Karpas-422 (cell line): Measurements from ENCODE around the gene NLGN3. TPM values are rescaled to one million over a fixed set of nuclear protein-coding genes. Genes with fewer than 3 reads are reported as not detected.
"Not testable (repeated sequence)": the region's sequence is repeated elsewhere in the genome, so short reads cannot be mapped to it uniquely, and the experiment has no call there.

ENCODE experiments used
- DNase-seq: peaks from one replicate; pipeline ENCODE4 v3.0.0-alpha.2; 2015
- H2AFZ ChIP-seq: fragments of 200-600 bp; sonication (generic); 2 replicates; pipeline ENCODE4 v1.6.1; 2014; ENCODE audit warnings: antibody characterized with exemption, low read length, mixed read lengths
- H3K27ac ChIP-seq: fragments of 200-600 bp; sonication (generic); 2 replicates; pipeline ENCODE4 v1.5.1; 2014; ENCODE audit warnings: mild to moderate bottlenecking, low read length, moderate library complexity
- H3K27me3 ChIP-seq: fragments of 200-600 bp; sonication (generic); 2 replicates; pipeline ENCODE4 v1.6.1; 2014; ENCODE audit warnings: low read length, mixed read lengths
- H3K36me3 ChIP-seq: fragments of 200-600 bp; sonication (generic); 2 replicates; pipeline ENCODE4 v1.6.1; 2014; ENCODE audit warnings: low read length, mixed read lengths; ENCODE audit not compliant: insufficient read depth
- H3K4me1 ChIP-seq: fragments of 200-600 bp; sonication (generic); 2 replicates; pipeline ENCODE4 v1.6.1; 2014; ENCODE audit warnings: mild to moderate bottlenecking, low read length, mixed read lengths
- H3K4me2 ChIP-seq: fragments of 200-600 bp; sonication (generic); 2 replicates; pipeline ENCODE4 v1.6.1; 2014; ENCODE audit warnings: low read length, low read depth, mild to moderate bottlenecking; ENCODE audit not compliant: poor library complexity, severe bottlenecking
- H3K4me3 ChIP-seq: fragments of 200-600 bp; sonication (generic); 2 replicates; pipeline ENCODE4 v1.5.1; 2014; ENCODE audit warnings: mild to moderate bottlenecking, antibody characterized with exemption, low read length, mixed read lengths
- H3K79me2 ChIP-seq: fragments of 200-600 bp; sonication (generic); 2 replicates; pipeline ENCODE4 v1.6.1; 2014; ENCODE audit warnings: mild to moderate bottlenecking, low read length, mixed read lengths
- H3K9ac ChIP-seq: fragments of 200-600 bp; sonication (generic); 2 replicates; pipeline ENCODE4 v1.6.0; 2014; ENCODE audit warnings: low read length
- H3K9me2 ChIP-seq: fragments of 200-600 bp; sonication (generic), shearing (Covaris generic); replicated peaks from 2 replicates; pipeline ENCODE4 v1.6.0; 2014; ENCODE audit warnings: mild to moderate bottlenecking, low read length, moderate library complexity; ENCODE audit not compliant: insufficient read depth
- H3K9me3 ChIP-seq: fragments of 300-700, 200-600 bp; sonication (generic); 2 replicates; pipeline ENCODE4 v1.6.1; 2014; ENCODE audit warnings: low read length, mixed read lengths
- H4K20me1 ChIP-seq: fragments of 200-600 bp; sonication (generic); 2 replicates; pipeline ENCODE4 v1.6.1; 2014; ENCODE audit warnings: mild to moderate bottlenecking, antibody characterized with exemption, low read length, low read depth; ENCODE audit not compliant: insufficient read depth
- total RNA-seq: library from RNA; depleted of rRNA; stranded (reverse); fragments of >200 nt; shearing (Covaris generic); gene quantifications from 2 replicates; pipeline ENCODE4 v1.2.3, GENCODE V29; 2014; ENCODE audit warnings: low replicate concordance

NLGN3 gene
- total RNA-seq, 1 experiment from 2014 or later = 0.86 TPM

GRCh38 chrX:71180579-71181265 lies 36.1 kb downstream of the NLGN3 start:
- Histone ChIP-seq H3K4me1 (peaks cover 26% of the 10 kb centered on the region), H3K4me3 (peak overlapping the region; percentile 66; the same call in 1 of the 2 replicates), H3K9ac (peak overlapping the region; percentile 80; the same call in 1 of the 2 replicates), H3K4me2 (peak overlapping the region; percentile 83)
- H3K27me3 ChIP-seq, H3K36me3 ChIP-seq, H2AFZ ChIP-seq, H3K79me2 ChIP-seq, H3K27ac ChIP-seq, DNase-seq, H3K9me3 ChIP-seq, H3K9me2 ChIP-seq, H4K20me1 ChIP-seq: not testable (repeated sequence)

GRCh38 chrX:71181558-71181909 lies 36.9 kb downstream of the NLGN3 start:
- H3K36me3 ChIP-seq = 0 out of 2 replicates have a peak, but pooled peaks cover 3% of the 10 kb centered on the region
- H3K9ac ChIP-seq = peak overlapping the region; percentile 80
- peak overlapping the region; percentile 87 for H3K27ac ChIP-seq
- H2AFZ ChIP-seq = no peak overlapping the region
- DNase-seq = no peak
- peaks cover 3% of the 10 kb centered on the region; the same call in 1 of the 2 replicates for H3K79me2 ChIP-seq
- peak overlapping the region; percentile 83 for H3K4me2 ChIP-seq
- H4K20me1 ChIP-seq = no peaks in the 10 kb centered on the region
- peak overlapping the region; percentile 66 for H3K4me3 ChIP-seq
- H3K9me3 ChIP-seq = no peaks in the 10 kb centered on the region
- peaks cover 26% of the 10 kb centered on the region for H3K4me1 ChIP-seq
- no peaks in the 10 kb centered on the region for H3K9me2 ChIP-seq
- H3K27me3 ChIP-seq = no peaks in the 10 kb centered on the region

- H4K20me1 ChIP-seq = no peaks in the 10 kb centered on the region
- no peaks in the 10 kb centered on the region for H3K9me2 ChIP-seq
- peak overlapping the region; percentile 88 for H3K27ac ChIP-seq
- H3K36me3 ChIP-seq = 0 out of 2 replicates have a peak, but pooled peaks cover 3% of the 10 kb centered on the region
- H3K79me2 ChIP-seq = peaks cover 3% of the 10 kb centered on the region; the same call in 1 of the 2 replicates
- H3K9ac ChIP-seq = peak overlapping the region; percentile 80
- H2AFZ ChIP-seq = no peak overlapping the region
- H3K4me2 ChIP-seq = peak overlapping the region; percentile 83
- H3K27me3 ChIP-seq = no peaks in the 10 kb centered on the region
- no peaks in the 10 kb centered on the region for H3K9me3 ChIP-seq
- peak overlapping the region; percentile 66 for H3K4me3 ChIP-seq
- DNase-seq = peak; percentile 96
- peaks cover 26% of the 10 kb centered on the region for H3K4me1 ChIP-seq
These were observed 37.5 kb downstream of the NLGN3 start for GRCh38 chrX:71181910-71182799.

GRCh38 chrX:71182871-71183270 lies 38.2 kb downstream of the NLGN3 start:
- Histone ChIP-seq H3K27ac (peak overlapping the region; percentile 88), H3K4me1 (peaks cover 26% of the 10 kb centered on the region), H3K4me3 (peak overlapping the region; percentile 64), H3K4me2 (peak overlapping the region; percentile 83), H3K36me3 (no peaks in the 10 kb centered on the region), H2AFZ (no peak overlapping the region), H3K9me3 (no peaks in the 10 kb centered on the region), H3K9me2 (no peaks in the 10 kb centered on the region), H3K27me3 (no peaks in the 10 kb centered on the region), H3K9ac (peak overlapping the region; percentile 74), H4K20me1 (no peaks in the 10 kb centered on the region), H3K79me2 (peaks cover 3% of the 10 kb centered on the region; the same call in 1 of the 2 replicates)
- no peak for DNase-seq

GRCh38 chrX:71183341-71183740 lies 38.7 kb downstream of the NLGN3 start:
- H3K9ac ChIP-seq = no peak overlapping the region

DNA sequence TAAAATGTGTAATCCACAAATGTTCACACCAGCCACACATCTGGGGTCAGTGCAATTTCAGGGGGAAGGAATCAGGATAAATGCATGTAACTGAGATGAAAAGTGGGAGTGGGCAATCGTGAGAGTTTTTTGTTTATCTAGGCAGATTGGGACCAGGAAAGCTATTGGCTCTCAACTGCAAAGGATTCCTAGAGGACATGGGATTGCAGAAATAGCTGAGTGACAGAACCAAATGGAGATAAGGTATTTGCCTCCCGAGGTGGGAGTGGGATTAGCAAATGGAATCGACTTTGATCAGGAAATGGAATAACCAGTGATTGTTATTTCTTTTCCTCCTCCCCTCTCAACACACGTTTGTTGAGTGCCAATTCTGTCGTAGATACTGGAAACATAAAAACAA lies 39.5 kb downstream of the NLGN3 start:
- H3K9ac ChIP-seq = no peak overlapping the region
- DNase-seq = no peak
- H3K9me3 ChIP-seq = no peaks in the 10 kb centered on the region
- no peak overlapping the region for H3K4me2 ChIP-seq
- peaks cover 3% of the 10 kb centered on the region; the same call in 1 of the 2 replicates for H3K79me2 ChIP-seq
- H3K4me1 ChIP-seq = peaks cover 26% of the 10 kb centered on the region
- no peak overlapping the region for H2AFZ ChIP-seq
- no peaks in the 10 kb centered on the region for H4K20me1 ChIP-seq
- no peak overlapping the region for H3K4me3 ChIP-seq
- no peaks in the 10 kb centered on the region for H3K9me2 ChIP-seq
- H3K36me3 ChIP-seq = no peaks in the 10 kb centered on the region
- H3K27me3 ChIP-seq = no peaks in the 10 kb centered on the region
- H3K27ac ChIP-seq = no peak overlapping the region

More at GRCh38 chrX:71183341-71183740, 38.7 kb downstream of the NLGN3 start:
- H3K27me3 ChIP-seq = no peaks in the 10 kb centered on the region
- H3K4me3 ChIP-seq = no peak overlapping the region
- no peaks in the 10 kb centered on the region for H3K9me2 ChIP-seq
- H3K9me3 ChIP-seq = no peaks in the 10 kb centered on the region
- H3K36me3 ChIP-seq = no peaks in the 10 kb centered on the region
- peaks cover 26% of the 10 kb centered on the region for H3K4me1 ChIP-seq
- H4K20me1 ChIP-seq = no peaks in the 10 kb centered on the region
- peak overlapping the region; percentile 88 for H3K27ac ChIP-seq
- H2AFZ ChIP-seq = no peak overlapping the region
- H3K79me2 ChIP-seq = peaks cover 3% of the 10 kb centered on the region; the same call in 1 of the 2 replicates
- DNase-seq = no peak
- H3K4me2 ChIP-seq = no peak overlapping the region

- H3K36me3 ChIP-seq = no peaks in the 10 kb centered on the region
- H2AFZ ChIP-seq = no peak overlapping the region
- no peaks in the 10 kb centered on the region for H3K27me3 ChIP-seq
- H3K9me2 ChIP-seq = no peaks in the 10 kb centered on the region
- DNase-seq = no peak
- no peak overlapping the region for H3K4me3 ChIP-seq
- H3K9ac ChIP-seq = no peak overlapping the region
- no peak overlapping the region for H3K27ac ChIP-seq
- H4K20me1 ChIP-seq = no peaks in the 10 kb centered on the region
- peaks cover 3% of the 10 kb centered on the region; the same call in 1 of the 2 replicates for H3K79me2 ChIP-seq
- no peak overlapping the region for H3K4me2 ChIP-seq
- peaks cover 26% of the 10 kb centered on the region for H3K4me1 ChIP-seq
- no peaks in the 10 kb centered on the region for H3K9me3 ChIP-seq
These were observed 40.3 kb downstream of the NLGN3 start for GRCh38 chrX:71184803-71185495.
